ENCODE measurements around the gene COA6. TPM values are rescaled to one million over a fixed set of nuclear protein-coding genes. Genes with fewer than 3 reads are reported as not detected.

COA6 gene
- 24.9 and 30.7 TPM in 2 replicates for total RNA-seq

DNA sequence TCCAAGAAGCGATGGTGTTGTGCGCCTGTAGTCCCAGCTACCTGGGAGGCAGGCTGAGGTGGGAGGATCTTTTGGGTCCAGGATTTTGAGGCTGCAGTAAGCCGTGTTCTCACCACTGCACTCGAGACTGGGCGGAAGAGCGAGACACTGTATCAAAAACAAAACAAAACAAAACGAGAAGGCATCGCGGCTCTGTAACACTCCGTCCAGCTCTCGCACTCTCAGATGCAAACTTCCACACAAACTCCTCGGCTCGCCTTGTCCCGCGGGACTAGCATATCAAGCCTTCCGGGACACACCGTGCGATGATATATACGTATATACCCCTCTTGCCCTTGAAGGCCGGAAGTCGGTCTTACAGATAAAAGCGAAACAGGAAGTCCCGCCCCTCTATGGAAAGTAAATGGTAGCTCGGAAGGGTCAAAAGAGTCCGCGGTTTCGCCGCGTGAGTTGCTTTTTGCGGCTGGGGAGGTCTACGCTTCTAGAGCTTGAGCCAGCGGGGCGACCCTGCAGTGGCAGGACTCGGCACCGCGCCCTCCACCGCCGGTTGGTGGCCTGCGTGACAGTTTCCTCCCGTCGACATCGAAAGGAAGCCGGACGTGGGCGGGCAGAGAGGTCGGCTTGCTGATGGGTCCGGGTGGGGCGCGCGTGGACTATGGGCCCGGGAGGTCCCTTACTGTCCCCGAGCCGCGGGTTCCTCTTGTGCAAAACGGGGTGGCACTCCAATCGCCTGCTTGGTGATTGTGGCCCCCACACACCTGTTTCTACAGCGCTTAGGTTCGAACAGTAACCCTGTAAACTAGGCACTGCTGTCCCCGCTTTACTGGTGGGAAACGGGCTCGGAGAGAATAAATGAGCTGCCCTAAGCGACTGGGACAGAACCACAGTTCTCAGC is at the start of gene COA6:
TSS of gene COA6 (plus strand) at position 393 of the 895 bp plus-strand sequence. CDS start at position 404, 11 bp downstream.

Other genes with a start within 250 kb of the COA6 start
- gene TARBP1, start 105.7 kb downstream of the COA6 start, total RNA-seq = 14.8 and 18.3 TPM in 2 replicates
- 50.3 and 53.9 TPM in 2 replicates for gene IRF2BP2, start 236.7 kb downstream of the COA6 start, total RNA-seq